Activated gamma-delta T cell (primary cell): ENCODE measurements around the gene RO60.
"Not testable (repeated sequence)": the region's sequence is repeated elsewhere in the genome, so short reads cannot be mapped to it uniquely, and the experiment has no call there.

ENCODE experiments used
- DNase-seq: peaks from one replicate; lab custom pipeline; 2025; lab: John Stamatoyannopoulos, UW
- total RNA-seq, 2 donors: gene quantifications; one replicate each; lab custom pipeline; 2026; lab: John Stamatoyannopoulos, UW

The RO60 gene
- 161 to 189 reads per million in 2 donors for total RNA-seq

DNA sequence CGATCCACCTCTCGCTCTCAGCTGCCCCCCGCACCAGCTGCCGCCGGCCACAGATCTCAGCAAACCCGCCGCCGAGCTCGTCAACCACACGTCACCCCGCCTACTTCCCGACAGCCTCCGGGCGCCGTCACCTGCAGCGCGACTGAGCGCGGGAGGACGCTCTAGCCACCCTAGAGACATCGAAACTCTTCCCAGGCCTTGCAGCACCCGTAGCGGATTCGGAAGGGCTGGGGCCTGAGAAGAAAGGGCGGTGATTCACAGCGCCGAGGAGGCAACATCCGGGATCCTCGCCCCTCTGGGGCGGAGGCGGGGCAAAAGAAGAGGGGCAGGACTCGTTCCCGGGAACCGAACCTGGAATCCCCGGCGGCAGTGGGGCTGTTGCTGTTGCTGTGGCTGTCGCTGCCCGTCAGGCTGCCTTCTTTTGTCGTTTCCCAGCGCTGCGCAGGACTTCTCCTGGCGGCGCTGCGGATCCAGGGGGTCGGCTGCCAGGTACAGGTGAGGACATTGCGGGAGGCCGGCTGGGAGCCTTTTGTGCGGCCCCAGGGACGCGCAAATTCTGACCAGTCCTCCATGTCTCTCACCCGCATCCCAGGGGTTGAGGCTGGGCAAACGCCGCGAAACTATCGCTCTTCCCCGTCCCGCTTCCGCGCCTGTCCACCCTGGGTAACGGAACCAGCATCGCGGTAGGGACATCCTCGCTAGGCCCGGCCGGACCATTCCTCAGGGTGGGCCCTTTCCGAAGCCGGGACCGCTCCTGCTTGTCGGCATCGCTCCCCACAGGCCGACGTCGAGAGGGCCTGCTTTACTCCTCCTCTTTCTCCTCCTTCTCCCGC, at the start of gene RO60, which contains the start of gene UCHL5:
Gene RO60, plus strand, starts transcription at position 331 of the 833 bp plus-strand sequence. CDS start 9,443 bp downstream, outside the sequence.
Gene UCHL5, minus strand, starts transcription at position 79 of the 833 bp plus-strand sequence. CDS start 100 bp downstream, outside the sequence.
- peak; percentile 87 for DNase-seq

DNA sequence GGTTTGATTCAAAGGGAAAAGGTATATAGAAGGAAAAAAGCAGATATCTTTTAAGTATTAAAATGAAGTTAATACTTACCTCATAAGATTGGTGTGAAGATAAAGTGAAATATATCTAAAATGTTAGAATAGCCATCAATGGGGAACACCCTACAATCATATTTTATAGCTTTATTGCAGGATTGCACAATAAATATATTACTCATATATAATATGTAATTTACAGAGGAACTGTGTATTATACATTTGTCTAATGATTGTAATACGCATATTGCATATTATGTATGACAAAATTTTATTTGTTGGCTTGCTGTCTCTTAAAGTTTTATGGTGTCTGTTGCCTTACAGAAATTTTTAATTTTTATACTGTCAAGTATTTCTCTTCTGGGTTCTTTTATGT, 48.0 kb upstream of the RO60 start:
- DNase-seq = no peak

DNA sequence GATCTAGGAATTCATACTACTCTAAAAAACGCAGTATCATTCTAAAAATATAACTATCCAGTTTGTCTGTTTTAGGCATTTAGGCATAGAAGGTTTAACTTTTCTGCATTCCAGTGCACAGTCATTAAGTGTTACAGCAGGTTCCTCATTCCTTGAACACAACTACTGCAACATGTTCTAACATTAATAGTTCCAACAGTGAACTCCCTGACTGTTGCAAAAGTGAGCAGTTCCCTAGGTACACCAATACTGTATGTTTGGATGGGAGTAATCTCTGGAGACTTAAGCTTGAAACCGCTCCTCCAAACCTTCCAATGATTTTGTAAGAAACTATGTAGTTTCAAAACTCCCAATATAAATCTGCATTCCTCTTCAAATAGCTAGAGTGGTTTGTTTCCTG, 46.4 kb upstream of the RO60 start:
- no peak for DNase-seq

DNA sequence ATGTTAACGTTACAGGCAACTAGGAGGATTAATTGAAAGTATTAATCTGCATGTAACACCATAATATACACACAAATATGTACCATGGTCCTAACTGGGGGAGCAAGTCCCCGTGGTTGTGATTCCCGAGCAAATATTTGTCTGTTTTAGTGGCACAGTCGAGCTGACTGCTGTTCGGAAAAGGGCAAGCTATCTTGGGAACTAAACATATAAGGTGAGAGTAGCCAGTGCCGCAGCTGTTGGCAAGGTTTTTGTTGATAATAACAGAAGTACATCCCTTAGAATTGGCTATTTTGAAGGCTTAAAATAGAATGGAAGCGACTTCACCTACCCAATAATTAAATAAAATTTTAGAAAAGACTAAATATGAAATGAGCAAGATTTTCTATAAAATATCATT, 45.7 kb upstream of the RO60 start:
- DNase-seq = no peak

DNA sequence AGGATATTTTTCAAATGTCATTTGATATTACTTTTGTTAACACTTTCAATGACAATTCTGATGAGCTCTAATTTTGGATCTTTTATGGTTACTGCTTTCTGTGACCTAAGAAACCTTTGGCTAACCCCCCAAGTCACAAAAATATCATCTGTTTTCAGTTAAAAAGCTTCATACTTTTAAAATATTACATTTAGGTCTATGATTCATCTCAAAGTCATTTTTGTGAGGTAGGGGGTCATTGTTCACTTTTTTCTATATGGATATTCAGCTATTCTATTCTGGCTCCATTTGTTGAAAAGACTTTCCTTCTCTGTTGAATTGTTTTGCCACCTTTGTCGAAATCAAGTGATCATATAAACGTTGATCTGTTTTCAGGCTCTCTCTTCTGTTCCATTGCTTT, 45.0 kb upstream of the RO60 start:
- DNase-seq = no peak

DNA sequence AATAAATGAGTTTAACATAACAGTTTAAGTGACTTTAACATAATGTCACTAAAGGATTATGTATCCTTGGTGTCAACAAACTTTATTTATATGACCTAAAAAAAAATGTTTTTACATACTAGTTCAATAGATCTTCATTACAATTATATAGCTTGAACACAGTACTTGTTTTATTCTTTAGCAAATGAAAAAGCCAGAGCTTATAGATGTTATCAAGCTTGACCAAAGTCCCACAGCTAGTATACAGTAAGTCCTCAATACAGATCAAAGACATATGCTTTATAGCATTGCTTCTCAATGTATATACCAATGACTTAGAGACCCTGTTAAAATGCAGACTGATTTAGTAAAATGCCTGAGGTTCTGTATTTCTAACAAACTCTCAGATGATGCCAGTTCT, 42.6 kb upstream of the RO60 start:
- no peak for DNase-seq

DNA sequence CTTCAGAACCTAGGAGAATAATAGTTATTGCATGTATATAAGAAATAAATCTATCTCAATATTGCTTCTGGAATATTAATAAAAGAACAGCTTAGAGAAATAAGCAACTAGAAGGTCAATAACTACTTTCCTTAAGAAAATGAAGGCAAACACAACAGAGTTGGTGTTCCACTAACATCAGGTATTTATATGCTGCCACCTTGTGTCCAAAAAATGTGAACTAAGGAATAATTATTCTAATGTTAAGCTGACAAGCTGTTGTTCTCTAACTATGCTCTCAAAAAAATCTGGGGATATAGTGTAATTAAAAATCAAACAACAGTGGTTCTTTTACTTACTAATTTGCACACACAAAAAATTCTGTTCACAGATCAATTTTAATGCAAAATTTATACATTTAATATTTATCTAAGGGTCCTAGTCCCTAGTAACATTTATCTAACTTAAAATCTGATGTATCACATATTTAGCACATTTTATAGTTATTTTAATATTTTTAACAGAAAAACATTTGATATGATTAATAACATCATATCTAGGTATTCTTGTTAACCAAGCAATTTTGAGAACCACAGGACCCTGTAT, 39.9 kb upstream of the RO60 start:
- DNase-seq = no peak

DNA sequence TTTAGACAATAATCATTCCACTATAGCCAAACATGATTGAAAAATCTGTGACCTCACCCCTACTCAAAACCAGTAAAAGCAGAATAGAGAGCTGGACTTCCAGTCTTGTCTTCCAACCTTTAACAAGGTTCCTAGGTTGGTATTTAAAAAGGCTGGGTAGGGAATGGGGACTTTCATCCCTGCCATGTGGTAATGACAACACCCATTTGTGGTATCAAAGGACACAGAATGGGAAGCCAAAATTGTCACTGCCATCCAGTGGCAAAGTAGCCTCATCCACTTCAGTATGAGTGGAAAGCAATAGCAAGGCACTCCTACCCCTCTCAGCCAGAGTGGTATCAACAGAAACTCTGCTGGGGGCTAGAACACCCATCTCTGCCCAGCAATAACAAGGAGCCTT, 34.2 kb upstream of the RO60 start:
- no peak for DNase-seq

DNA sequence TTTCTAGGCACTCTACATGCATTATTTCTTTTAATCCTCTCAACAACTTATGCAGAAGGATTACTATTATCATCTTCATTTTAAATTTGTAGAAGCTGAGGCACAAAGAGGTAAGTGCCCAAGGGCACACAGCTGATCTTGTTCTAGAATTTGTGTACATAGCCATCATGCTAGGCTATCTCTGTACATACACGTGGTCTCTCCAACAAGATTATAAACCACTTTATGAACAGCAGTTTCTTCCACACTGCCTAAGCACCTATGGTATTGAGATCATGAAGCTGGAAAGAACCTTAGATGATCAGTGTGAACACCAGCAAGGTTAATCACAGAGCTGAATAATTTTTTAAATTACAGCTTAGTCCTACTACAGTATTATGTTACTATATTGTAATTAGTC, 29.1 kb upstream of the RO60 start:
- DNase-seq = no peak

DNA sequence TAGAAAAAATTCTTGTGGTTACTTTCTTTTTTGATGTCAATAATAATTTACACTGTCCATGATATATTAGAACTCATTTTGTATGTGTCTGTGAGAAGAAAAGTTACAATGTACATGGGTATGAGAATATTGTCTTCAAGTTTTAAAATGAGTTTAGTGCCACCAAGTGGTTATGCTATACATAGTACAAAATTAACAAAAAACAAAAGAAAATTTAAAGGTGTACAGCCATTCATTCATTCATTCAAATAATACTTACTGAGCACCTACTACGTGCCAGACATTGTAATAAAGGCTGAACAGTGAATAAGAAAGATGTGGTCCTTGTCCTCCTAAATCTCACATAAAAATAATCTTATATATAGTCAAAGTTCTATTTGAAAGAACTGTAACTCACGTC, 28.0 kb upstream of the RO60 start:
- DNase-seq = no peak

DNA sequence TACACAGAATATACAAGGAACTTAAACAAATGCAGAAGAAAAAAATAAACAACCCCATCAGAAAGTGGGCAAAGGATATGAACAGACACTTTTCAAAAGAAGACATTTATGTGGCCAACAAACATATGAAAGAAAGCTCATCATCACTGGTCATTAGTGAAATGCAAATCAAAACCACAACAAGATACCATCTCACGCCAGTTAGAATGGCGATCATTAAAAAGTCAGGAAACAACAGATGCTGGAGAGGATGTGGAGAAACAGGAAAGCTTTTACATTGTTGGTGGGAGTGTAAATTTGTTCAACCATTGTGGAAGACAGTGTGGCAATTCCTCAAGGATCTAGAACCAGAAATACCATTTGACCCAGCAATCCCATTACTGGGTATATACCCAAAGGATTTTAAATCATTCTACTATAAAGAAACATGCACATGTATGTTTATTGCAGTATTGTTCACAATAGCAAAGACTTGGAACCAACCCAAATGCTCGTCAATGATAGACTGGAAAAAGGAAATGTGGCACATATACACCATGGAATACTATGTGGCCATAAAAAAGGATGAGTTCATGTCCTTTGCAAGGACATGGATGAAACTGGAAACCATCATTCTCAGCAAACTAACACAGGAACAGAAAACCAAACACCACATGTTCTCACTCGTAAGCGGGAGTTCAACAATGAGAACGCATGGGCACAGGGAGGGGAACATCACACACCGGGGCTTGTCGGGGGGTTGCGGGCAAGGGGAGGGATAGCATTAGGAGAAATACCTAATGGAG, 26.6 kb upstream of the RO60 start:
- not testable (repeated sequence) for DNase-seq

DNA sequence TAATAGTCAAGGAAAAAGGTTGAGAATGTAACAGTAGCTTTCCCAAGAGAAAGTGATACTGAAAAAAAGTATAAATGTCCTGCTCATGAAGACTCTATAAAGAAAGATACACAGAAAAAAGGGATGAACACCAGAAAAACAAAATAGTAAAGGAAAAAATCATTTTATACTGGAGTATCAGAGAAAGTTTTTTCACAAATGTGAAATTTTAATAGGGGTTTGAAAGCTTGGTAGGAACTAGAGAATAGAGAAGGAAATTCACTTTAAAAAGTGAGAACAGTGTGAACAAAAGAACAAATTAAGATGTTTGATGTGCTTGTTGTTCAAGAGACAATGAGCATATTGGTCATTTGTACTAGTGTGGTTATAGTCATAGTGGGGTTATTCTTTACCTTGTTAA, 25.8 kb upstream of the RO60 start:
- DNase-seq = no peak

DNA sequence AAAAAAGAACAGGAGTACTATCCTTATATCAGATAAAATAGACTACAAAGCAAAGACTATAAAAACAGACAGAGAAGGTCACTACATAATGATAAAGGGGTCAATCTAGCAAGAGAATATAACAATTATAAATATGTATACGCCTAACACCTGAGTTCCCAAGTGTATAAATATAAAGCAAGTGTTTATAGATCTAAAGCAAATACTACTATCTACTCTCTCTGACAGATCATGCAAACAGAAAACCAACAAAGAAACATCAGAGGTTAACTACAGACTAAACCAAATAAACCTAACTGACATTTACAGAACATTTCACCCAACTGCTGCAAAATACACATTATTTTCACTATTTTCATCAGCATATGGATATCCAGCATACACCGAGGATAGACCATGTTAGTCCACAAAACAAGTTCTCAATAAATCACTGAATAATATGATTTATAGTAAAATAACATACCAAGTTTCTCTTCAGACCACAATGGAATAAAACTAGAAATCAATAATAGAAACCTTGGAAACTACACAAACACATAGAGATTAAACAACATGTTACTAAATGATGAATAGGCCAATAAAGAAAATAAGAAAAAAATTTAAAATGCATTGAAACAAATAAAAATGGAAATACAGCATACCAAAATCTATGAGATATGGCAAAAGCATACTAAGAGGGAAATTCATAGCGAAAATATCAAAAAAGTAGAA, 22.9 kb upstream of the RO60 start:
- no peak for DNase-seq

DNA sequence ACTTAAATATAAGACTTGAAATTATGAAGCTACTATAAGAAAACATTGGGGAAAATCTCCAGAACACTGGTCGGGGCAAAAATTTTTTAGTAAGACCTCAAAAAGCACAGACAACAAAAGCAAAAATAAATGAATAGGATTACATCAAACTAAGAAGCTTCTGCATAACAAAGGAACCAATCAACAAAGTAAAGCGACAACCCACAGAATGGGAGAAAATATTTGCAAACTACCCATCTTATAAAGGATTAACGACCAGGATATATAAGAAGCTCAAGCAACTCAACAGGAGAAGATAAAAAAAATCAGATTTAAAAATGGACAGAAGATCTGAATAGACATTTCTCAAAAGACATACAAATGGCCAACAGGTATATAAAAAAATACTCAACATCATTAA, 19.4 kb upstream of the RO60 start:
- no peak for DNase-seq

DNA sequence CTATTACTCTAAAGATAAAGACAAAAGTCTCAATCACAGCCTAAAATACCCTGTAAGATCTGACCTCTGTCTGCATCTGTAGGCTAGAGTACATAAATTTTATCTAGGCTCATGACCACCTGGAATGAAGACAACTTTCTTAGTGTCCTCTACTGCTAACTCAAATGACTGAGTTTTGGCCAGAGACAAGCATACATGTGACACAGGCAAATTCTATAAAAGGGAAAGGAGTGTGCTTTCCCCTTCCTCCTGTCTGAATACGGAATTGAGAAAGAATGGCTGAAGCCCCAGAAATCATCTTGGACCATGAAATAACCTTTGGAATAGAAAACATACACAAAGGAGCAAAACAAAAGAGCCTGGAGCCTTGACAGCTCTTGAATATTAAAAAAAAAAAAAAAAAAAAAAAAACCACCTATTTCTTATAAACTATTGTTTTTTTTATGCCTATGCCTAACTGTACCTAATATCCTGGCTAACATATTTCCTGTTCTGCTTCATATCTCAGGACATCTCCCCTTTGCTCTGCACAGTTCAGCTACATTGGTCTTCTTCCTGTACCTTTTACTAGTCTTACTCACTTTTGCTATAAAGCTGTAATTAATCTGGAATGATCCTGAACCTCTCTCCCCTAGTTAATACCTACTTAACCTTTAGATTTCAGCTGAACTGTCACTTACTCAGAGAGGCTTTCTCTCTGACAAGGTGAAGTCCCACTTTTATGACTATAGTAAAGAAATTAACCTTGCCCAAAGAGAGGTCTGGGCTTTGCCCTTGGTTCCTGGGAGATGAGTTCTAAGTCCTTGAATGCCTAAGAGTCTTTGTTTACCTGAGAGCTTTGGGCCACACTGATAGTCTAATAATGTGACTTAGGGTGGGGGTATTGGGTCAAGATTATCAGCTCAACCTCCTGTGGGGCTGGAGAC, 16.4 kb upstream of the RO60 start:
- DNase-seq = no peak

DNA sequence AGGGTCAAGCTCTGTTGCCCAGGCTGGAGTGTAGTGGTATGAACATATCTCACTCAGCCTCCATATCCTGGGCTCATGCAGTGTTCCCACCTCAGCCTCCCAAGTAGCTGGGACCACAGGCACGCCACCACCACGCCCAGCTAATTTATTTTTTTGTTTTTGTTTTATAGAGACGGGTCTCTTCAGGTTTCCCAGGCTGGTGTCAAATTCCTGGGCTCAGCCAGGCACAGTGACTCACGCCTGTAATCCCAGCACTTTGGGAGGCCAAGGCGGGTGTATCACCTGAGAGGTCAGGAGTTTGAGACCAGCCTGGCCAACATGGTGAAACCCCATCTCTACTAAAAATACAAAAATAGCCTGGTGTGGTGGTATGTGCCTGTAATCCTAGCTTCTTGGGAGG, 10.5 kb upstream of the RO60 start:
- DNase-seq = not testable (repeated sequence)

DNA sequence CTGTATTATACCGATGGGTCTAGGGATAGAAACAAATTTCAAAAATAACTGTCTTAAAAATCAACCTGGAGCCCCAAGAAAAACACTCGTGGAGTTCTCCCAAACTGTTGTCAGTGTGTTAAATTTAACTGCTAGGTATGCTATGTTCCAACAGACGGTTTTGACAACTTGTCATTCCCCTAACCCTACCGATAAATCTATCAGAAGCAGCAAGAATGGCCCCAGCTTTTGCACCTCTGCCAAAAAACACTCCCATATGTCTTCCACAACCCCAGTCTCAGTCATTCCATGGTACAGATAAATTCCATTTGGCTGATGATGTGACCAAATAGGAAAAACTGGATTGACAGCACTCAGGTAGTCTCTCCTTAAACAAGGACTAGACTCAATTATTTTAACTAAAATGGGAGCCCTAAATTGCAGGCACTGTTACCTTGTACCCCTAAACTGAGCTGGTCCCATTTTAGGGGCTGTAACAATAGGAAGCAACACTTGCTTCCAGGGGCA, 5.2 kb upstream of the RO60 start:
- no peak for DNase-seq

DNA sequence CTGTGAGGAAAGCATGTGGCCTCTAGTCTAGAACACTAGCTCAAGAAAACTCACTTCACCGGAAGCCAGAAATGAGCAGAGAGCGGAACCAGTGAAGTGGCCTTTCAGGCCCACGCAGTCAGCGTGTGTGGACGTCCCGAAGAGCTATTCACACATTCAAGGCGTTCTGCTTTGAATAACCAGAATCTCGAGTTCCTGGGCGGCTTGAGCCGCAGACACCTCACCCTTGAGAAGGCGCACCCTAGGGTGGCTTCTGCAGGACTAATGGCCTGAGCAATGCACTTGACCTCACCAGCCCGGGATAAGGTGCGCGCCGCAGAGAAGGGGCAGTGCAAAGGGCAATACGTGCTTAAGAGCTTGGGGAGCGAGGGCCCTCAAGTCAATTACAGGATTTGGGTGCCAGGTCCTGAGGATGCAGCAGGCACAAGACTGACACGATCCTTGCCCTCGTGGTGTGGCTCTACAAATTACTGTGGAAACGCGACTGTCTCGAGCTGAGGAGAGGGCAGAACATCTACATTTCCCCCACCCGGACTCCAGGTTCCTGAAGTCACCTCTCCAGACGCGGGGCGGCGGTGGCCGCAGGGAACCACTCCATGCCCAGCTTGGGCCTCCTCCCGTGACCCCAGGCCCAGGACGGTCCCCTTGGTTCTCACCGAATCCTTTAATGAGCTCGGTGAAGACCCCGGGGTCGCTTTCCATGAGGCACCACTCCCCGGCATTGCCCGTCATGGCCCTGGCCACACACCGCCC, 707 bp upstream of the RO60 start:
- DNase-seq = peak; percentile 16

DNA sequence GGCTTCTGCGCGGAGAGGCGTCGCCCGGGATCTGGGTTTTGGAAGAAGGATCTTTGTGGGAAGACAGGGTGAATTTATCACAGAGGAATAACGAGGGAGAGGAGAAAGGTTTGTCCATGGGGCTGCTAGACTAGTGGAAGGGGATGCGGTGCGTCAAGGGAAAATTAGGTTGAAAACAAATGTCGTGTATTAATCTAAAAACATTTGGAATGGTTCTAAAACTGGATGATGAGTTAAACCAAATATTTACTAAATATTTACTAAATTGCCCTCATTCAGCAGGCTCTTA, 647 bp downstream of the RO60 start:
- DNase-seq = no peak

DNA sequence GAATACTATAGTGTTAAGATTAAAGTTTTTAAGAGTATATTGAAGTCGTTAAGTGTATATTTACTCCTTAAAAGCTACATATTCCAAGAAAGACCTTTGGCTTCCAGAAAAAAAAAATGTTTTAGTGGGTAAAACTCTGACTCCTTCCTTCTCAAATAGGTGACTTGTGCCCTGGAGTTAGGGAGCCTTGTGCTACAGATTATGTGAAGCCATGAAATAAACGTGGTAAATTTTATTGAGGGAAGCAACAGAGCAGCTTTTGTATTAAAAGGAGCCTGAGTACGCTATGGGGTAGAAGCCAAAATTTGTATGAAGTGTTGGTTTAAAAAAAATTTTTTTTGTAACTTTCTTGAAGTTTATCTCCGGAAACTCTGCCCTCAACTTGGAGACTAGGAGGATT, 994 bp downstream of the RO60 start:
- DNase-seq = no peak
